ENCODE results near the gene TYMP. TPM values are rescaled to one million over a fixed set of nuclear protein-coding genes. Genes with fewer than 3 reads are reported as not detected.
A peak's percentile ranks its signal among the peaks of the same experiment; 100 is the strongest.

The TYMP gene
- total RNA-seq, 1 experiment from 2014 or later = 12.3 TPM

- H3K27ac ChIP-seq (ENCODE audit: low read length) = peak within 1 kb of the TSS; percentile 78
- peak within 1 kb of the TSS; percentile 81 for H3K4me3 ChIP-seq (ENCODE audit: low read length)
- TF ChIP-seq CTCF (conservative IDR thresholded peaks at IDR 0.05; ENCODE audit: low read depth, low read length) (no peak; the same call in 1 of the 2 replicates), EZH2 (IDR thresholded peaks at IDR 0.05; ENCODE audit: low read length, unreplicated experiment) (no peak)
- peaks cover 25% of the 10 kb centered on the region for H3K79me2 ChIP-seq (ENCODE audit: low read length)
- H2AFZ ChIP-seq (ENCODE audit: low read length) = peak within 1 kb of the TSS; percentile 75
- intact Hi-C loops (cut with micrococcal nuclease) = loop anchor here (5.0 kb wide), 2 partner anchors 37 to 97 kb away; partner anchors contain the start of gene SYCE3
- POLR2A ChIA-PET (ENCODE audit: unreplicated experiment) = interaction anchor here (0.5 to 1.7 kb wide), 5 partner anchors 17 to 229 kb away, joined by 3 to 8 read pairs (median 3); partner anchors contain the start of genes LMF2 and NCAPH2
- no peaks in the 10 kb centered on the region for H3K9me3 ChIP-seq (ENCODE audit: low read length)
- peak within 1 kb of the TSS; percentile 94 for H3K9ac ChIP-seq (ENCODE audit: low read length)
- DNase-seq (peak; percentile 95), ATAC-seq (peak; percentile 48)
- H3K4me2 ChIP-seq (ENCODE audit: low read length) = peak within 1 kb of the TSS; percentile 98
- H3F3A ChIP-seq (ENCODE audit: low read length, unreplicated experiment) = no peaks in the 10 kb centered on the region
- H3K27me3 ChIP-seq (ENCODE audit: low read length) = no peaks in the 10 kb centered on the region
- H3K9me2 ChIP-seq (replicated peaks; ENCODE audit: low read length) = no peaks in the 10 kb centered on the region
- peaks cover 9% of the 10 kb centered on the region; the same call in 1 of the 2 replicates for H3K4me1 ChIP-seq (ENCODE audit: insufficient read depth, low read length)
- H4K20me1 ChIP-seq (ENCODE audit: low read length) = no peaks in the 10 kb centered on the region; the same call in 1 of the 2 replicates
- BruUV-seq (replicated peaks) = TSS peak; percentile 22
- CTCF ChIA-PET = interaction anchor here (0.5 to 2.7 kb wide), 4 partner anchors 17 to 96 kb away, joined by 3 to 16 read pairs (median 9); partner anchors contain the start of genes LMF2 and NCAPH2
- no peaks in the 10 kb centered on the region for H3K36me3 ChIP-seq (ENCODE audit: low read depth, low read length)
Measured at GRCh38 chr22:50525104-50525857, 4.5 kb downstream of the TYMP start, which contains the start of gene SCO2. Gene SCO2, minus strand, starts transcription at chr22:50525598. Its CDS starts 1,187 bp downstream, at chr22:50524411.

GRCh38 chr22:50524676-50525103, 5.1 kb downstream of the TYMP start:
- H4K20me1 ChIP-seq (ENCODE audit: low read length) = no peaks in the 10 kb centered on the region; the same call in 1 of the 2 replicates
- peak overlapping the region; percentile 81 for H3K4me3 ChIP-seq (ENCODE audit: low read length)
- ATAC-seq (peak; percentile 3), DNase-seq (no peak)
- BruUV-seq (replicated peaks) = no TSS peak
- peak overlapping the region; percentile 94 for H3K9ac ChIP-seq (ENCODE audit: low read length)
- peaks cover 9% of the 10 kb centered on the region; the same call in 1 of the 2 replicates for H3K4me1 ChIP-seq (ENCODE audit: insufficient read depth, low read length)
- peak overlapping the region; percentile 98 for H3K4me2 ChIP-seq (ENCODE audit: low read length)
- H3K9me3 ChIP-seq (ENCODE audit: low read length) = no peaks in the 10 kb centered on the region
- H3K27ac ChIP-seq (ENCODE audit: low read length) = peak overlapping the region; percentile 78
- intact Hi-C loops (cut with micrococcal nuclease) = loop anchor here (5.0 kb wide), 2 partner anchors 38 to 98 kb away; partner anchors contain the start of gene SYCE3
- peak overlapping the region; percentile 75; the same call in 1 of the 2 replicates for H2AFZ ChIP-seq (ENCODE audit: low read length)
- TF ChIP-seq EZH2phosphoT487 (IDR thresholded peaks at IDR 0.05; ENCODE audit: borderline replicate concordance, low read length) = no peak
- TF ChIP-seq CTCF (conservative IDR thresholded peaks at IDR 0.05; ENCODE audit: low read depth, low read length) = no peak
- no peak for TF ChIP-seq EZH2 (IDR thresholded peaks at IDR 0.05; ENCODE audit: low read length, unreplicated experiment)
- ChIA-PET CTCF (interaction anchor here (2.7 kb wide), 1 partner anchor 96 kb away, joined by 16 read pairs; no protein-coding TSS in a partner anchor), POLR2A (ENCODE audit: unreplicated experiment) (interaction anchor here (0.6 to 1.7 kb wide), 2 partner anchors 17 to 228 kb away, joined by 3 to 8 read pairs; partner anchors contain the start of genes LMF2 and NCAPH2)
- no peaks in the 10 kb centered on the region for H3K9me2 ChIP-seq (replicated peaks; ENCODE audit: low read length)
- H3K36me3 ChIP-seq (ENCODE audit: low read depth, low read length) = no peaks in the 10 kb centered on the region
- no peaks in the 10 kb centered on the region for H3F3A ChIP-seq (ENCODE audit: low read length, unreplicated experiment)
- H3K27me3 ChIP-seq (ENCODE audit: low read length) = no peaks in the 10 kb centered on the region
- peaks cover 25% of the 10 kb centered on the region for H3K79me2 ChIP-seq (ENCODE audit: low read length)
